Fibroblast of lung (primary cell): ENCODE data around the gene PPM1E. TPM values are rescaled to one million over a fixed set of nuclear protein-coding genes. Genes with fewer than 3 reads are reported as not detected.

Source experiments
- DNase-seq, 2 donors: peaks; one replicate each; pipeline versions ENCODE4 v3.0.0 to v3.0.0-alpha.2; 2010; ENCODE audit warnings: low read depth in 2 of 2
- H2AFZ ChIP-seq: 2 replicates; pipeline ENCODE4 v1.5.1; 2012; ENCODE audit warnings: low read length, control low read depth, inconsistent platforms
- H3K27ac ChIP-seq: 2 replicates; pipeline ENCODE4 v1.5.1; 2011; ENCODE audit warnings: low read length, control low read depth; ENCODE audit not compliant: insufficient read depth
- H3K27me3 ChIP-seq: 2 replicates; pipeline ENCODE4 v1.5.1; 2011; ENCODE audit warnings: mild to moderate bottlenecking, low read length; ENCODE audit not compliant: control insufficient read depth, insufficient read depth
- H3K36me3 ChIP-seq: 2 replicates; pipeline ENCODE4 v1.5.1; 2011; ENCODE audit warnings: low read length; ENCODE audit not compliant: control insufficient read depth, insufficient read depth
- H3K4me1 ChIP-seq: 2 replicates; pipeline ENCODE4 v1.5.1; 2011; ENCODE audit warnings: low read length; ENCODE audit not compliant: control insufficient read depth, insufficient read depth; ENCODE audit errors: extremely low read depth
- H3K4me2 ChIP-seq: 2 replicates; pipeline ENCODE4 v1.5.1; 2011; ENCODE audit warnings: low read length, control low read depth; ENCODE audit not compliant: insufficient read depth; ENCODE audit errors: extremely low read depth
- H3K4me3 ChIP-seq, 4 experiments: fragments of 200-600 bp in 1 of 4; sonication (generic) in 1 of 4; replicated peaks in 1 of 4; 2 replicates each; pipeline ENCODE4 v1.5.1; 2011 to 2016; ENCODE audit warnings: low read length in 4 of 4, low read depth in 3 of 4, mild to moderate bottlenecking in 3 of 4, control low read depth in 2 of 4, inconsistent platforms in 1 of 4, mixed read lengths in 1 of 4; ENCODE audit not compliant: insufficient read depth in 1 of 4; ENCODE audit errors: control extremely low read depth in 1 of 4
- H3K79me2 ChIP-seq: 2 replicates; pipeline ENCODE4 v1.5.1; 2012; ENCODE audit warnings: mild to moderate bottlenecking, low read length, inconsistent platforms; ENCODE audit not compliant: control insufficient read depth, insufficient read depth
- H3K9ac ChIP-seq: 2 replicates; pipeline ENCODE4 v1.5.1; 2011; ENCODE audit warnings: mild to moderate bottlenecking, low read length, control low read depth; ENCODE audit not compliant: insufficient read depth
- H3K9me3 ChIP-seq: 2 replicates; pipeline ENCODE4 v1.5.1; 2012; ENCODE audit warnings: low read depth, low read length; ENCODE audit not compliant: control insufficient read depth, insufficient read depth
- H4K20me1 ChIP-seq: 2 replicates; pipeline ENCODE4 v1.5.1; 2011; ENCODE audit warnings: low read length; ENCODE audit not compliant: control insufficient read depth, insufficient read depth; ENCODE audit errors: extremely low read depth
- EZH2 ChIP-seq: IDR thresholded peaks from 2 replicates; pipeline ENCODE4 v1.5.1; 2012; ENCODE audit warnings: low read length, control low read depth, mild to moderate bottlenecking; ENCODE audit errors: missing control alignments
- polyA plus RNA-seq, 2 donors: library from polyadenylated mRNA; depleted of rRNA in 1 of 2; stranded (reverse) in 1 of 2; unstranded in 1 of 2; fragments of >200 nt; gene quantifications; 2 replicates each; pipeline ENCODE4 v1.2.1, GENCODE V29; 2011 to 2012; ENCODE audit warnings: missing spikeins in 1 of 2
- total RNA-seq: library from RNA; depleted of rRNA; stranded (reverse); fragments of >200 nt; gene quantifications from 2 replicates; pipeline ENCODE4 v1.2.1, GENCODE V29; 2014
- TF ChIP-seq, protein P1 (sequence below), 2 donors: IDR thresholded peaks in 1 of 2; conservative IDR thresholded peaks in 1 of 2; 1 replicate in 1 of 2; 2 replicates in 1 of 2; pipeline ENCODE4 v1.5.1; 2011 to 2012; ENCODE audit warnings: low read length in 2 of 2, control low read depth in 1 of 2, inconsistent platforms in 1 of 2, low read depth in 1 of 2, mild to moderate bottlenecking in 1 of 2

The PPM1E gene
- total and polyA plus RNA-seq, 2 donors (not counting 1 experiment from before 2014, with no cell fraction given) = 0.02 to 0.50 TPM

DNA sequence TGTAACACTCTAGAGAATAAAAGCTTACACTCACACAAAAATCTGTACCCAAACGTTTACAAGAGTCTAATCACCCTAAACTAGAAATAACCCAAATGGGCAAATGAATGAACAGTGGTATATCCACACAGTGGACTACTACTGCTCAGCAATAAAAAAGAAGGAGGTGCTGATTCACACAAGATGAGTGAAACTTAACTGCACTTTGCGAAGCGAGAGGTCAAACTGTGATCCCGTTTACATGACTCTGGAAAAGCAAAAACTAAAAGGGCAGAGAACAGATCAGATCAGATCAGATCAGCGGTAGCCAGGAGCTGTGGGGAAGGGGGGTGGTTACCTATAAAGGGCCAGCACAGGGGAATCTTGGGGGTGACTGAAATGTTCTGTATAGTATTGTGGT lies 237.7 kb downstream of the PPM1E start:
- Histone ChIP-seq H3K9ac (no peak overlapping the region), H3K4me1 (peaks cover 7% of the 10 kb centered on the region), H3K27ac (no peak overlapping the region), H3K4me3 (no peak overlapping the region), H3K9me3 (no peaks in the 10 kb centered on the region), H3K79me2 (no peaks in the 10 kb centered on the region), H3K27me3 (no peaks in the 10 kb centered on the region), H3K4me2 (no peak overlapping the region), H2AFZ (no peak overlapping the region), H3K36me3 (no peaks in the 10 kb centered on the region), H4K20me1 (no peaks in the 10 kb centered on the region)
- DNase-seq = peak in 1 of 2 donors; percentile 7
- no peak for TF ChIP-seq EZH2
- TF ChIP-seq, protein P1, sequence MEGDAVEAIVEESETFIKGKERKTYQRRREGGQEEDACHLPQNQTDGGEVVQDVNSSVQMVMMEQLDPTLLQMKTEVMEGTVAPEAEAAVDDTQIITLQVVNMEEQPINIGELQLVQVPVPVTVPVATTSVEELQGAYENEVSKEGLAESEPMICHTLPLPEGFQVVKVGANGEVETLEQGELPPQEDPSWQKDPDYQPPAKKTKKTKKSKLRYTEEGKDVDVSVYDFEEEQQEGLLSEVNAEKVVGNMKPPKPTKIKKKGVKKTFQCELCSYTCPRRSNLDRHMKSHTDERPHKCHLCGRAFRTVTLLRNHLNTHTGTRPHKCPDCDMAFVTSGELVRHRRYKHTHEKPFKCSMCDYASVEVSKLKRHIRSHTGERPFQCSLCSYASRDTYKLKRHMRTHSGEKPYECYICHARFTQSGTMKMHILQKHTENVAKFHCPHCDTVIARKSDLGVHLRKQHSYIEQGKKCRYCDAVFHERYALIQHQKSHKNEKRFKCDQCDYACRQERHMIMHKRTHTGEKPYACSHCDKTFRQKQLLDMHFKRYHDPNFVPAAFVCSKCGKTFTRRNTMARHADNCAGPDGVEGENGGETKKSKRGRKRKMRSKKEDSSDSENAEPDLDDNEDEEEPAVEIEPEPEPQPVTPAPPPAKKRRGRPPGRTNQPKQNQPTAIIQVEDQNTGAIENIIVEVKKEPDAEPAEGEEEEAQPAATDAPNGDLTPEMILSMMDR (conservative IDR thresholded peaks at IDR 0.05 in 1 of 2, IDR thresholded peaks at IDR 0.05 in 1 of 2; ENCODE audit: low read depth in 1 of 2, low read length in 2 of 2) = no peak

DNA sequence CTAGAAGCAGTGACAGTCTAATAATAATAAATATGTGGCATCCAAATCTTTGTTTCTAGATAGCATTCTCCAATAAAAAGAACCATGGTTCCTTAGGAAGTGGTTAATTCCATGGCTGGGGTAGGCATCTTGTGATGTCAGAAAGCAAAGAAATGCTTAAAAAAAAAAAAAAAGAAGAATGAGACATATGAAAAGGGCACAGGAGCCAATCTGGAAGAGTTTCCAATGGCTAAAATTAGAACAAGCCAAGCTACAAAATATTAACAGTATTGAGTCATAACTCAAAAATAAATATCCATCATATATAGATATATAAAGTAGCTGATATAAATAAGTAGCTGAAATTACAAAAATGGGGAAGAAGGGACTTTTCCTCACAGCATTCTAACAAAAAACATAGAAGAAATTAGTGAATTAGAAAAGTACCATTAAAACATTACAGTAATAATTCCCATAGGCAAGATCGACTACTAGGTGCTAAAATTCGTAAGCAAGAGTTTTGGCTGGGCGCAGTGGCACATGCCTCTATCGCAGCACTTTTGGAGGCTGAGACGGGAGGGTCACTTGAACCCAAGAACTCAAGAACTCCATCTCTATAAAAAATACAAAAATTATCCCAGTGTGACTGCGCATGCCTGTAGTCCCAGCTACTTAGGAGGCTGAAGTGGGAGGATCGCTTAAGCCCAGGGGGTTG lies 239.7 kb downstream of the PPM1E start:
- no peak overlapping the region for H3K4me2 ChIP-seq
- no peak overlapping the region for H3K4me3 ChIP-seq
- no peaks in the 10 kb centered on the region for H3K9me3 ChIP-seq
- no peaks in the 10 kb centered on the region for H3K27me3 ChIP-seq
- no peak overlapping the region for H3K9ac ChIP-seq
- TF ChIP-seq, protein P1 (conservative IDR thresholded peaks at IDR 0.05 in 1 of 2, IDR thresholded peaks at IDR 0.05 in 1 of 2; ENCODE audit: low read depth in 1 of 2, low read length in 2 of 2) = no peak
- TF ChIP-seq EZH2 = no peak
- H3K36me3 ChIP-seq = no peaks in the 10 kb centered on the region
- no peaks in the 10 kb centered on the region for H3K79me2 ChIP-seq
- peaks cover 7% of the 10 kb centered on the region for H3K4me1 ChIP-seq
- H3K27ac ChIP-seq = no peak overlapping the region
- no peak overlapping the region for H2AFZ ChIP-seq
- peak; percentile 45 to 48 for DNase-seq
- H4K20me1 ChIP-seq = no peaks in the 10 kb centered on the region

DNA sequence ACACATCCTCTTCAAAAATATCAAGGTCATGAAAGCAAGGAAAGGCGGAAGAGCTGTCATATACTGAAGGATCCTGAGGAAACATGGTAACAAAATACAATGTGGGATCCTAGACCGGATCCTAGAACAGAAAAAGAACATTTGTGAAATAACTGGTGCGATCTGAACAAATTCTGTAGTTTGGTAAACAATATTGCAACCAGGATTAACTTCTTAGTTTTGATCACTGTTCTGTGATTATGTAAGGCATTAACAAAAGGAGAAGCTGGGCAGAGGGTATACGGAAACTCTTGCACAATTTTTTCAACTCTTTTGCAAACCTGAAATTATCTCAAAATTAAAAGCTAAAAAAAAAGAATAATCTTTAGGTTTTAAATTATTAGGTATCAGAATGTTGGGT lies 241.3 kb downstream of the PPM1E start:
- no peaks in the 10 kb centered on the region for H3K36me3 ChIP-seq
- H3K4me3 ChIP-seq = no peak overlapping the region
- DNase-seq = no peak
- H3K27ac ChIP-seq = no peak overlapping the region
- no peaks in the 10 kb centered on the region for H3K27me3 ChIP-seq
- no peak for TF ChIP-seq EZH2
- TF ChIP-seq, protein P1 (conservative IDR thresholded peaks at IDR 0.05 in 1 of 2, IDR thresholded peaks at IDR 0.05 in 1 of 2; ENCODE audit: low read depth in 1 of 2, low read length in 2 of 2) = no peak
- no peak overlapping the region for H3K9ac ChIP-seq
- H4K20me1 ChIP-seq = no peaks in the 10 kb centered on the region
- no peak overlapping the region for H2AFZ ChIP-seq
- peaks cover 3% of the 10 kb centered on the region for H3K4me1 ChIP-seq
- no peak overlapping the region for H3K4me2 ChIP-seq
- no peaks in the 10 kb centered on the region for H3K9me3 ChIP-seq
- no peaks in the 10 kb centered on the region for H3K79me2 ChIP-seq
